GM11168 (cell line): ENCODE results near the gene ATP6V0D1.
"Not testable (repeated sequence)": the region's sequence is repeated elsewhere in the genome, so short reads cannot be mapped to it uniquely, and the experiment has no call there.

Source experiments
- in situ Hi-C: fragments of 300-500 bp; cut with MboI; formaldehyde crosslinking; loops from one replicate; pipeline ENCODE4 v1.12.0; 2022; ENCODE audit warnings: low sequenced_read_pairs; ENCODE audit not compliant: unreplicated experiment

The ATP6V0D1 gene

DNA sequence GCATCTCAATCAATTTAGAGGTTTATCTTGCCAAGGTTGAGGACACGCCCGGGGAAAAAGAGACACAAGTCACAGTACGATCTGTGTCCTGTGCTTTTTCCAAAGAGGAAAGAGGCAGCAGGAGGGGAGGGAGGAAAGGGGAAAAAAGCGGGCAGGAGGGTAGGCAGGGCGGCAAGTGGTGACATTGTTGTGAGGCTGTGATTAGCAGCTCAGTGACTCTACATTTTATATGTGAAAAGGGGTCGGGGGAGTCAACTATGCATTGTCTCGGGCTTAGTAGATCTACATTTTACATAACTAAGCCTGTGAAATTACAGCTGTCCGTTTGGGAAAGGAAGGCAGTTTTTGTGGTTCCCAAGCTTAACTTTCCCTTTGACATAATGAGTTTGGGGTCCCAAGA is 25.5 kb upstream of the ATP6V0D1 start:
- in situ Hi-C loops = no loop called here

DNA sequence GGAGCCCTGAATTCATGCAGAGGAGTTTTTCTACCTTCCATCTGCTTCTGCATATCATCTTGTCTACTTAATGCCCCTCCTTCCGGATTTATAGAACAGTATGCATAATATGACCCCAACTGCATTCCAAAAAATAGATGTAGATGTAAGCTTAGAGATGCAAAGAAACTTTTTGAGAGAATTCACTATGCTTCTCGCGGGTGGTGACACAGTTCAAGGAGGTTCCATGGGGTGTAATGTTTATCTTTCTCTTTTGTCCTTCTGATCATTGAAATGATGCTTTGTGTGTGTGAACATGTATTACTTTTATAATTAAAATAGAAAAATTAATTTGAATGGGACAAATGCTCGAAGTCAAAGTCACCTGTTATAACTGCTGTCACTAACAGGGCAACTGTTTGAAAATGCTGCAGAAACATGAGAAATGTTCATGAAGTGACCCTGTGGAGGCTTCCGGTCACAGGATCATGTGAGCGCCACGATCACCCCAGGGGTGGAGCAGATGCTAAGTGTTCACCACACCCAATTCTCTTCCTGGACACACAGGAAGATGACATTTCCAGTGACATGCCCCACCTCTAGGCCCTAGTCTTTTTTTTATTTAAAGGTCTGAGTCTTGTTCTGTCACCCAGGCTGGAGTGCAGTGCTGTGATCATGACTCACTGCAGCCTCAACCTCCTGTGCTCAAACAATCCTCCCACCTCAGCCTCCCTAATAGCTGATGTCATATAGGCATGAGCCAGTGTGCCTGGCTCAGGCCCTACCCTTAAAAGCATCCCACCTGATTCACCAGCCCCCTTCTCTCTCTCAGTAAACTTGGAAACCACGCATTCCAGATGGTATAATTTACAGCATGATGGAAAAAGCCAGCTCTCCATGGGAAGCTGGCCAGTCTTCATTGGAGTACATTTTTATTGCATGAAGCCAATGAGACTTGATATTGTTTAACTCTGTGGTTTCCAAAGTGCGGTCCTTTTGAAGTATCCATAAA is 23.4 kb upstream of the ATP6V0D1 start:
- in situ Hi-C loops = no loop called here

DNA sequence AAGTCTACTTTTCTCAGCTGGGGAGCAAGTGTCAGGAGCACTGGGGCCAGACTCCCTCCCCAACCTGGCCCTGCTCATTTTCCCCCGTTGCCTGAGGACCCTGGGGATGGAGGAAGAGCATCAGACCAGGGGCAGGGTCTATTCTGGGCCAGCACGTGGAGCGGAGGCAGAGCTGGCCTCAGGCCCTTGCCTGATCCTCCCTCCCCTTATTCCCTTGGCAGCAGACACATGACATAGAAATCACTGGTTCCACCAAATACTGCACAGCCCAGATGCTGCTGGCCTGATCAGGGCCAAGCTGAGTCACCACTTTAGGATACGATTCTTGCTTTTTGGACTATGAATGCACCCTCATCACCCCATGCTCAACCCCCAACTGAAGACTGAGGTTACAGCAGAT is 18.1 kb upstream of the ATP6V0D1 start:
- in situ Hi-C loops = no loop called here

DNA sequence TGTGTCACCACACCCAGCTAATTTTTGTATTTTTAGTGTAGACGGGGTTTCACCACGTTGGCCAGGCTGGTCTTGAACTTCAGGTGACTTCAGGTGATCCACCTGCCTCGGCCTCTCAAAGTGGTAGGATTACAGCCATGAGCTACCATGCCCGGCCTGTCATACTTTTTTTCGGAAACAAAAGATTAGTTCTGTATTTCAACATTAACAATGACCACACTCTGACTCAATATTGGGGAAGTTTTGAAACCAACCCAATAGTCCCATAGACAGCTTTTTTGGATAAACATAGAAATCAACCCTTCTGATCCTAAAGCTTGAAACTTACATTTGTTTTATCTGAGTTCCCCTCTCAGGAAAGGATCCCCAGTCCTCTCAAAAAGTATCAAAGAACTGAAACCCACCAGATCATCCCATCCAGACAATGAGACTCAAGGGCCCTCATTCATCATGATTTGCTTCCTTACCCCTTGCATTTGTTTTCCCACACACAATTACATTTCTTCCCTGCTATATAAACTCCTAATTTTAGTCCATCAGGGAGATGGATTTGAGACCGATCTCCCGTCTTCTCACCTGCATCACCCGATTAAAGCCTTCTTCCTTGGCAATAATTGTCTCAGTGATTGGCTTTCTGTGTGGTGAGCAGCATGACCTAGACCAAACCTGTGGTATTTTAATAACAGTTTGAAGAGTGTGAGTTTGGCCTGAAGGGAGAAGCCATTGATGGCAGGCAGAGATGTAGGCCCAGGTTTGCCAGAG is 9.6 kb upstream of the ATP6V0D1 start:
- in situ Hi-C loops = no loop called here

DNA sequence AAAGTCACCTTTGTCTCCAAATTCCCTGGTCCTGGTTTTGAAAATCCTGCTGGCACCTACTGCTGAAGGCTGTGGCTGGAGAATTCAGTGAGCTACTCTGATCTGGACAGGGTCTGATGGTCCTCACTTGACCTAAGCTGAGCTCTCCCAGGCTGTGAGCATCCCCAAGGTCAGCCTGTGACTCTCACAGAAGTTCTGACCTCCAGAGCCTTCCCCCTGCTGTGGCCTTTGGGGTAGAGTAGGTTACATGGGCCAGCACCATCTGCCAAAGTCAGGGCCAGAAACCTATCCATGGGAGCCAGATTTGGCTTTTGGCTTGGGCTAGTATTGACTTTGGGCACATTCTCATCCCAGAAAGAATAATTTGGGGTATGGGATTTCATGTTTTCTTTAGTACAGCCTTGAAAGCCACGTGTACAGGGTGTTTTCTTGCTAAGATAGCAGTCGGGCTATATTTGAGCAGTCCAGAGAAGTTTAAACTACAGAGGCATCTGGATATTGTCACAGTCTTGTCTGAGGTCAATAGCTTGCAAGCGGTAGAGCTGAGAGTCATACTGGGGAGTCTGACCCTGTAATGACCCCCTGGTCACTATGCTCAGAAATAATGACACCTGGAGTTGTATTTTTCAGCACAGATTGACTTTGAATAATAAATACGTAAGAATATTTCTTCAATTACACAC is 8.6 kb upstream of the ATP6V0D1 start:
- in situ Hi-C loops = no loop called here

DNA sequence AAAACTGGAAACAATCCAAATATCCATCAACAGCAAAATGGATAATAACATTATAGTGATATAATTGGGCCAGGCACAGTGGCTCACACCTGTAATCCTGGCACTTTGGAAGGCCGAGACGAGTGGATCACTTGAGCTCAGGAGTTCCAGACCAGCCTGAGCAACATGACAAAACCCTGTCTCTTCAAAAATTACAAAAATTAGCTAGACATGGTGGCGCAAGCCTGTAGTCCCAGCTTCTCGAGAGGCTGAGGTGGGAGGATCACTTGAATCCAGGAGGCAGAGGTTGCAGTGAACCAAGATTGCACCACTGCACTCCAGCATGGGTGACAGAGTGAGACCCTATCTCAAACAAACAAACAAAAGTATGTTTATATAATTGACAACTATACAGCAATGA is 6.6 kb upstream of the ATP6V0D1 start:
- in situ Hi-C loops = not testable (repeated sequence)

DNA sequence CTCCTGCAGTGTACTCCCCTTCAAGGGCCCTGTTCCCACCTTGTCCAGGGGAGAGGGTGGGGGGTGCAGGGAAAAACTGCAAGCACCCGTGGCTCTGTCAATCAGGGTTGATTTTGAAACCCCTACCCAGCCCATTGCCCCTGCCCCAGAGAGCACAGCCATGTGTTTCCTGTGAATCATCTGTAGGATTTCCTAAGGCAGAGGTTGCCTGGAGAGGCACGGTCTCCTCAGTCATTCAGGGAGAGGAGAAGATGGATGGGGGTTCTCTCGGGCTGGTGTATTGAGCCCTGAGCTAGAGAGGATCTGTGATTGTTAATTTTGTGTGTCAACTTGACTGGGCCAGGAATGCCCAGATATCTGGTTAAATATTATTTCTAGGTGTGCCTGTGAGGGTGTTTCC is 5.8 kb upstream of the ATP6V0D1 start:
- in situ Hi-C loops = no loop called here

DNA sequence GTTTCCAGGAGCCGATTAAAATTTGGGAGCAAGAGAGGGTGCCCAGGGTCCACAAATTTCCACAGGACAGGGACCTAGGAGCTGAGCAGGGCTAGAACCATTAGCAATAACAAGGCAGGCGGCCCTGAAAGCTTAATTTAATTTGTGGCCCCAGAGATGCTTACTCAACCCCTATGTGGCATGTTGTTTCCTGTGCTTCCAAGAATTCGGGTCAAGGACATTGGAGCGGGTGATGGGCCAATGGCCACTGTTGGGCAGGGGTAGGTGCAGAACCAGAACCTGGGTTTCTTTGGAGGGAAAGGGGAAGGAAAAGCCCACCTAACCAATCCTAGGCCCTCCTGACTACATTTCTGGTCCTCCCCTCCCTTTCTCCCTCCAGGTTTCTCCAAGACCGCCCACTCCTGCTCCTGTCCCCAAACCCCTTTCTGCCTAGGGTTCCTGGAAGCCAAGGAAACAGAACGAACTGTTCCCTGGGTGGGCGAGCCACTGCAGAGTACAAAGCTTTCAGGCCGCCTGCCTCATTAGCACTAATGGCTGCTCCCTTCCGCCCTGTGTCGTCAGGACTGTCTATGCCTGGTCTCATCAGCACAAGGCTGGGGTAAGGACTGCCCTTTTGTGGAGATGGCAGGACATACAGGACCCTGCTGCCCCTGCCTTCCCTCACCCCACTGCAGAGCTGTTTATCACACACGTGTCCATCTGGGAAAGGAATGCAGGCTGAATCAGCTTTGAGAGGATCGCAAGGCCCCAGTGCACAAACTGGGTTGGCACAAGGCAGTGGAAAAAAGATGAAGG is 3.0 kb upstream of the ATP6V0D1 start:
- in situ Hi-C loops = loop anchor here (5.0 kb wide), 1 partner anchor 33 kb away; no protein-coding TSS in a partner anchor

DNA sequence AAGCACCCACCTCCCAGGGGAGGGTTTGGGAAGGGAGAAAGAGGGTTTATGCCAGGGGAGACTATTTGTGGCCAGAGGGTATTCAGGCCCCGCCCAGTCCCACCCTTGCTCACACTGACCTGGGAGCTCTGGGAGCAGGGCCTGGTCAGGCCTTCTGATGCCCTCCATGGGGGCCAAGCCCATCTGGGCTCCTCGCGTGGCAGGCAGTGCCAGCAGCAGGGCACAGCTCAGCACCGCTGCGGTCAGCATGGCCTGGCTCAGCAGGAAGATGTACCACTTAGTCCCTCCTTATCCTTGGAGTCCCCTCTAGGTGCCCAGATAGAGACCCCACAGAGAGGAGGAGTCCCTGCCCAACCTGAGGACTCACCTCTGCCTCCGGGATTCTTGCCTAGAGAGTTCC is 2.2 kb upstream of the ATP6V0D1 start, which contains the start of gene AGRP:
TSS of gene AGRP (minus strand) at position 398 of the 400 bp plus-strand sequence. CDS start at position 249, 149 bp downstream.
- in situ Hi-C loops = loop anchor here (5.0 kb wide), 1 partner anchor 34 kb away; no protein-coding TSS in a partner anchor

DNA sequence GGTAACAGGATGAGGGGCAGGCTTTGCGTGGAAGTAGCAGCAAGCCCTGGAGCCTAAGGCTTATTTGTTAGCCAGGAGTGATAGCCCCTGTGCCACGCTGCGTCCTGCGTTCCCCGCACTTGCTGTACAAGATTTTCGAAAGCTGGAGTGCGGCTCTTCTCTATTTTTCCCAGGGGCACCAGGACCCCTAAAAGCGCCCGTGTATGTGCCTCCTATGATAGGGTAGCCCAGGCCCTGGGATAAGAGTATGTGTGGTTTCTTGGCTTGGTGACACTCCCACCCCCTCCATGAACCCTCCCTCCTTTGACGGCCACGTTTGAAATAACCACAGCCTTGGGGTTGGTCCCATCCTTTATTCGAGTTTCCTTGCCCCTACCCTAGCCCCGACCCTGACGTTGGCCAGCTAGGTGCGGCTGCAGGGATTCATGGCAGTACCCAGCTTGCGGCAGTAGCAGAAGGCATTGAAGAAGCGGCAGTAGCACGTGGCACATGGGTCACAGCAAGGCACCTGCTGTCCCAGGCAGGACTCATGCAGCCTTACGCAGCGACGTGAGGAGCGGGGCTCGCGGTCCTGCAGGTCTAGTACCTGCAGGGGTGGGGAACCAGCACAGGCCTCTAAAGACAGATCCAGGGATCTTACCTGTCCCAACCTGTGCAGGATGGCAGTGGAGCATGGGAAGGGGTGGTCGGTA is 1.4 kb upstream of the ATP6V0D1 start:
- in situ Hi-C loops = loop anchor here (5.0 kb wide), 1 partner anchor 35 kb away; no protein-coding TSS in a partner anchor

DNA sequence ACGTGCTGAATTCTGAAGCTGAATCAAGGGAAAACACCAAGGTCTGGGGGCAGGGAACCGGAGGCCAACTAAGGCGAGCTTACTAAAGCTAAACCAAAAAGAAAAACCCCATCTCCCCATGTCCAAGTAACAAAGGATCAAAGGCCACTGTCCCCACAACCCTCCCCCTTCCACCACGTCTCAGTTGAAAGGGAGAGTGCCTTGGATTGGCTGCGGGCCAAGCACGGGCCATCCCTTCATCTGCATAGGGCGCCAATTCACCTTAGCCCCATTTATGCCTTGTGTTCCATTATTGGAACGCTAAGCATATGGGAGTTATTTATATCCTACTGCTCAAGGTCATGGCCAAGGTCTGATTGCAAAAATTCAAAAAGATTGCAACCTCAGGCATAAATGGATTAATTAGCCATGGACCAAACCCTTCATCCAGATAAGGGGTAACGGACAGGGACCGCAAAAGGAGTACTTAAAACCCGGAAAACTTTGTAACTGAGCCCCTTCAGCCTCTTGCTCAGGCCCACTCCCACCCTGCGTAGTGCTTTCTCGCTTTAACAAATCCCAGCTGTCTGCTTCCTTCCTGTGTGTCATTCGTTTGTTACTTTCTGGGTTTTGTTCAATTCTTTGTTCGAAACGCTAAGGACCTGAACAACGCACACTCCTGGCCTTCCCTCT is 740 bp upstream of the ATP6V0D1 start:
- in situ Hi-C loops = loop anchor here (5.0 kb wide), 1 partner anchor 36 kb away; no protein-coding TSS in a partner anchor

DNA sequence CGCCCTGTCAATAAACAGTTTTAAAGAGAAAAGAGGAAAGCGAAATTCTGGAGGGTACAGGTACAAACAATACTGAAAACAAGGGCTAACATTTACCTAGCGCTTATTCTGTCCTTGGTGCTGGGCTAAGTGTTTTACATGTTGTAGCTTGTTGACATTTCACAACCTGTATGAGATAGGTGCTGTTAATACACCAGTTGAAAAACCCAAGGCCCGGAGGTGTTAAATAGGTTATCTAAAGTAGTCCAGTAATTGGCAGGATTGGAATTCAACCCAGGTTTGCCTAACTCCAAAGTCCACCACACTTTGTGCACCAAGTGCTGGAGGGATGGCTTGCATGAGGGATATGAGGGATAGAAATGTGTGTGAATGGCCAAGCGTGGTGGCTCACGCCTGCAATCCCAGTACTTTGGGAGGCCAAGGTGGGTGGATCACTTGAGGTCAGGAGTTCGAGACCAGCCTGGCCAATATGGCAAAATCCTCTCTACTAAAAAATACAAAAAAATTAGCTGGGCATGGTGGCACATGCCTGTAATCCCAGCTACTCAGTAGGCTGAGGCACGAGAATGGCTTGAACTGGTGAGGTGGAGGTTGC is 2.9 kb downstream of the ATP6V0D1 start:
- in situ Hi-C loops = no loop called here

DNA sequence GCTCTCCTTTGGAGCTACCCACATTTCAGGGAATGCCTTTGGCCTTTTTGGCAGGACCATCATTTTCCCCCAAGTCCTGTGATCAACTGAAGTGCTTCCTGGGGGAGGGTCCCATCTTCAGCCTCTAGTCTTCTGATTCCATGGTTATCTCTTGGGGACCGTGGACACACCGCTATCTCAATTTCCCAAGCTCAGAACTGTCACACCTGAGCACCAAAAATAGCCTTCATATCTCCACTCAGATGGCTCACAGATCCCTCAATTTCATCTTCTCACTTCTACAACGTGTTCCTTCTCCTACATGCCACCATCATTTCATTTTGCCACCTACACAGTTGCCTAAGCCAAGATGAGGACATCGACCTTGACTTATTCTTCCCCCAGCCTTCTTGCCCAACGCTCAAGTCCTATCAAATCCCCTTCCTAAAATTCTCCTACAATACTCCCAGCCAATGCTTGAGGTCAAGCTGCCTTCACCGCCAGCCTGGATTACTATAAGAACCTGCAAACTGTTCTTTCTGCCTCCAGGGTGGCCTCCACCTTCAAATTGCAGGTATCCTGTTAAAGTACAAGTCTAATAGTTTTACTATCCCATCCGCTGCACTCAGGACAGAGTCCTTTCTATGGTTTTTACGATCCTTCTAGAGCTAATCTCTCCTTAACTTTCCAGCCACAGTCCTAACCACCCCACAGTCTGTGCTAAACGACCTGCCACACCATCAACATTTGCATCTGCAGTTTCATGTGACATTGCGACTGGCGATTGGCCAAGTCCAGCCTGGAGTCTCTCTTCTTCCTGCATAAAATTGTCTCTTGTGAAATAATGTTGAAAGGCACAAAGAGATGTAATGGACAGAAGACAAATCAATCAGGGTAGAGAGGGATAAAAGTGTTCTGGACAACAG is 6.2 kb downstream of the ATP6V0D1 start:
- in situ Hi-C loops = no loop called here

DNA sequence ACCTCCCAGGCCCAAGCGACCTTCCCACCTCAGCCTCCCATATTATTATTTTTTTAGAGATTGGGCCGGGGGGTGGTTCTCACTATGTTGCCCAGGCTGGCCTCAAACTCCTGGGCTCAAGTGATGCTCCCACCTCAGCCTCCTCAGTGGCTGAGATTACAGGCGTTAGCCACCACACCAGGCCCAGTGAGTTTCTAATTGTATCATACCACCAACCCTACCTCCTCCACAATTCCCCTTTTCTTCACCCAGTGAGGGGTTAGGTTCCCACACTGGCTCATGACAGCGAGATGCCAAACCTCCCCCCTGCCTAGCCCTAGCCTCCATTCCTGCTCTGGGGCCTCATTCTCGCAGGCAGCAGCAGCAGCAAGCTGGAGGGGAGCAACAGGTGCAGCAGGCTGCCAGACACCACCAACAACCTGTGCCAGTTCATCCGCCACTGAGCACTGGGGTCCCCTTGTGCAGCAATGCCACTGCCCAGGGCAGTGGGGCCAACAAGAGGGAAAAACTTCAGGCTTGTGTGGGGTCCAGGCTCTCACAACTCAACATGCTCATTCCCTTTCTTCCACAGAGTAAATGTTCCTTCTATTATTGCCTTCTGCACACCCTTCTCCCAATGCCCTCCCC is 9.1 kb downstream of the ATP6V0D1 start:
- in situ Hi-C loops = no loop called here

DNA sequence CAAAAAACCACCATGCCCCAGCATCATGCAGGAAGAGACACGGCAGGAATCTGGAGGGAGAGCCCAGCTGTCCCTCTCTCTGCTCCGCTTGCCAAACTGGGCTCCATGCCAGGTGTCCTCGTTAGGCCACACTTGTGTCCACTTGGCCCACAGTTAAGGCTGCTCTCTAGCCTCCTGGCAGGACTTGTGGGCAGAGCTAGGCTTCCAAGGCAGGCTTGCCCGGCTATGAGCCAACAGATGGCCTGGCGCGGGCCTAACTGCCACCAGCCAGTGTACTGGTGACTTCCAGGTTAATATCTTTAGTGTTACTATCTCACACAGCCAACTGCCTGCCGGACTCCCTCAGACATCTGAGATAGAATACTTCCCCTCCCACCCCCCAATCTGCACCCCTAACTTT is 10.6 kb downstream of the ATP6V0D1 start:
- in situ Hi-C loops = no loop called here

DNA sequence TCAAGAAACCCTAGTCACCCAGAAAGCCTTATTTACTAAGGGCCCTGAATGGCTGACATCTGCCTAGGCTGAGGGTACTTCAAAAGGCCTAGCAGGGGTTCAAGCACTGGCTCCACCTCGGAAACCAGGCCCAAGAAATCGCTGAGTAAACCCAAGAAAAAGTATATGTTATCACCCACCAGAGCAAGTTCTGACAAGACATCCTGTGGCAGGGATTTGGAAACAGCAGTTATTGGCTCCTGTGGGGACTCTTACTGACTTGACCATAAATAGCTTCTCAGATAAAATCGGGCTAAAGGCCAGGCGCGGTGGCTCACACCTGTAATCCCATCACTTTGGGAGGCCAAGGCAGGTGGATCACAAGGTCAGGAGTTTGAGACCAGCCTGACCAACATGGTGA is 12.2 kb downstream of the ATP6V0D1 start:
- in situ Hi-C loops = no loop called here

DNA sequence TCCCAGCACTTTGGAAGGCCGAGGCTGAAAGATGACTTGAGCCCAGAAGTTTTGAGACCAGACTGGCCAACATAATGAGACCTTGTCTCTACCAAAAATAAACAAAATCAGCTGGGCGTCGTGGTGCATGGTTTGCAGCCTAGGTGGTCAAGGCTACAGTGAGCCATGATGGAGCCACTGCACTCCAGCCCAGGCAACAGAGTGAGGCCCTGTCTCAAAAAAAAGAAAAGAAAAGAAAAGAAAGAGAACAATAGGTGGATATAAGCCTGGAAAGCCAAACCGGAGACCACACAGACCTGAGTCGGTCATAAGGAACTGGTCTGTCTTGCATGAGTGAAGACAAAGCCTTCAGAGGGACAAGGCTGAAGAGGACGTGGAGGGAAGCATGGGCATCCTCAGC is 14.4 kb downstream of the ATP6V0D1 start:
- in situ Hi-C loops = no loop called here
